ENCODE measurements around the gene KLHL29. TPM values are rescaled to one million over a fixed set of nuclear protein-coding genes. Genes with fewer than 3 reads are reported as not detected.

The KLHL29 gene
- total and polyA plus RNA-seq, 2 experiments from 2014 or later, result 1.5 to 6.5 TPM

- peaks cover 6% of the 10 kb centered on the region for H3K27me3 Mint-ChIP-seq (ENCODE audit: insufficient read depth, low read depth, poor library complexity)
- TF ChIP-seq, protein P1, sequence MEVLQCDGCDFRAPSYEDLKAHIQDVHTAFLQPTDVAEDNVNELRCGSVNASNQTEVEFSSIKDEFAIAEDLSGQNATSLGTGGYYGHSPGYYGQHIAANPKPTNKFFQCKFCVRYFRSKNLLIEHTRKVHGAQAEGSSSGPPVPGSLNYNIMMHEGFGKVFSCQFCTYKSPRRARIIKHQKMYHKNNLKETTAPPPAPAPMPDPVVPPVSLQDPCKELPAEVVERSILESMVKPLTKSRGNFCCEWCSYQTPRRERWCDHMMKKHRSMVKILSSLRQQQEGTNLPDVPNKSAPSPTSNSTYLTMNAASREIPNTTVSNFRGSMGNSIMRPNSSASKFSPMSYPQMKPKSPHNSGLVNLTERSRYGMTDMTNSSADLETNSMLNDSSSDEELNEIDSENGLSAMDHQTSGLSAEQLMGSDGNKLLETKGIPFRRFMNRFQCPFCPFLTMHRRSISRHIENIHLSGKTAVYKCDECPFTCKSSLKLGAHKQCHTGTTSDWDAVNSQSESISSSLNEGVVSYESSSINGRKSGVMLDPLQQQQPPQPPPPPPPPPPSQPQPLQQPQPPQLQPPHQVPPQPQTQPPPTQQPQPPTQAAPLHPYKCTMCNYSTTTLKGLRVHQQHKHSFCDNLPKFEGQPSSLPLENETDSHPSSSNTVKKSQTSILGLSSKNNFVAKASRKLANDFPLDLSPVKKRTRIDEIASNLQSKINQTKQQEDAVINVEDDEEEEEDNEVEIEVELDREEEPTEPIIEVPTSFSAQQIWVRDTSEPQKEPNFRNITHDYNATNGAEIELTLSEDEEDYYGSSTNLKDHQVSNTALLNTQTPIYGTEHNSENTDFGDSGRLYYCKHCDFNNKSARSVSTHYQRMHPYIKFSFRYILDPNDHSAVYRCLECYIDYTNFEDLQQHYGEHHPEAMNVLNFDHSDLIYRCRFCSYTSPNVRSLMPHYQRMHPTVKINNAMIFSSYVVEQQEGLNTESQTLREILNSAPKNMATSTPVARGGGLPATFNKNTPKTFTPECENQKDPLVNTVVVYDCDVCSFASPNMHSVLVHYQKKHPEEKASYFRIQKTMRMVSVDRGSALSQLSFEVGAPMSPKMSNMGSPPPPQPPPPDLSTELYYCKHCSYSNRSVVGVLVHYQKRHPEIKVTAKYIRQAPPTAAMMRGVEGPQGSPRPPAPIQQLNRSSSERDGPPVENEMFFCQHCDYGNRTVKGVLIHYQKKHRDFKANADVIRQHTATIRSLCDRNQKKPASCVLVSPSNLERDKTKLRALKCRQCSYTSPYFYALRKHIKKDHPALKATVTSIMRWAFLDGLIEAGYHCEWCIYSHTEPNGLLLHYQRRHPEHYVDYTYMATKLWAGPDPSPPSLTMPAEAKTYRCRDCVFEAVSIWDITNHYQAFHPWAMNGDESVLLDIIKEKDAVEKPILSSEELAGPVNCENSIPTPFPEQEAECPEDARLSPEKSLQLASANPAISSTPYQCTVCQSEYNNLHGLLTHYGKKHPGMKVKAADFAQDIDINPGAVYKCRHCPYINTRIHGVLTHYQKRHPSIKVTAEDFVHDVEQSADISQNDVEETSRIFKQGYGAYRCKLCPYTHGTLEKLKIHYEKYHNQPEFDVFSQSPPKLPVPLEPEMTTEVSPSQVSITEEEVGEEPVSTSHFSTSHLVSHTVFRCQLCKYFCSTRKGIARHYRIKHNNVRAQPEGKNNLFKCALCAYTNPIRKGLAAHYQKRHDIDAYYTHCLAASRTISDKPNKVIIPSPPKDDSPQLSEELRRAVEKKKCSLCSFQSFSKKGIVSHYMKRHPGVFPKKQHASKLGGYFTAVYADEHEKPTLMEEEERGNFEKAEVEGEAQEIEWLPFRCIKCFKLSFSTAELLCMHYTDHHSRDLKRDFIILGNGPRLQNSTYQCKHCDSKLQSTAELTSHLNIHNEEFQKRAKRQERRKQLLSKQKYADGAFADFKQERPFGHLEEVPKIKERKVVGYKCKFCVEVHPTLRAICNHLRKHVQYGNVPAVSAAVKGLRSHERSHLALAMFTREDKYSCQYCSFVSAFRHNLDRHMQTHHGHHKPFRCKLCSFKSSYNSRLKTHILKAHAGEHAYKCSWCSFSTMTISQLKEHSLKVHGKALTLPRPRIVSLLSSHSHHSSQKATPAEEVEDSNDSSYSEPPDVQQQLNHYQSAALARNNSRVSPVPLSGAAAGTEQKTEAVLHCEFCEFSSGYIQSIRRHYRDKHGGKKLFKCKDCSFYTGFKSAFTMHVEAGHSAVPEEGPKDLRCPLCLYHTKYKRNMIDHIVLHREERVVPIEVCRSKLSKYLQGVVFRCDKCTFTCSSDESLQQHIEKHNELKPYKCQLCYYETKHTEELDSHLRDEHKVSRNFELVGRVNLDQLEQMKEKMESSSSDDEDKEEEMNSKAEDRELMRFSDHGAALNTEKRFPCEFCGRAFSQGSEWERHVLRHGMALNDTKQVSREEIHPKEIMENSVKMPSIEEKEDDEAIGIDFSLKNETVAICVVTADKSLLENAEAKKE (CRISPR knock-in tag; IDR thresholded peaks at IDR 0.05), result no peak
- TF ChIP-seq JUNB (IDR thresholded peaks at IDR 0.05; ENCODE audit: unreplicated experiment) (no peak), CREB1 (CRISPR knock-in tag; IDR thresholded peaks at IDR 0.05; ENCODE audit: low read depth) (no peak), POLR2AphosphoS5 (IDR thresholded peaks at IDR 0.05; ENCODE audit: low read depth) (no peak), EZH2 (IDR thresholded peaks at IDR 0.05; ENCODE audit: low read depth, unreplicated experiment) (no peak), EZH2phosphoT487 (IDR thresholded peaks at IDR 0.05; ENCODE audit: unreplicated experiment) (no peak), NANOG (IDR thresholded peaks at IDR 0.05; ENCODE audit: borderline replicate concordance) (no peak), REST (IDR thresholded peaks at IDR 0.05; ENCODE audit: unreplicated experiment) (no peak)
- peaks cover 2% of the 10 kb centered on the region; the same call in 1 of the 3 replicates for H3K4me1 Mint-ChIP-seq
- Histone ChIP-seq H3K9me2 (ENCODE audit: insufficient read depth) (0 out of 2 replicates have a peak, but pooled peaks cover 5% of the 10 kb centered on the region), H3K79me2 (replicated peaks; ENCODE audit: insufficient read depth) (no peaks in the 10 kb centered on the region), H3K4me3 (no peak overlapping the region), H4K20me1 (replicated peaks; ENCODE audit: insufficient read depth) (no peaks in the 10 kb centered on the region), H3K36me3 (ENCODE audit: insufficient read depth) (no peaks in the 10 kb centered on the region), H3F3A (replicated peaks; ENCODE audit: low read depth) (no peaks in the 10 kb centered on the region), H3K4me1 (ENCODE audit: insufficient read depth) (no peaks in the 10 kb centered on the region), H2AFZ (no peak overlapping the region), H3K4me2 (no peak overlapping the region), H3K27me3 (ENCODE audit: insufficient read depth) (no peaks in the 10 kb centered on the region), H3K27ac (ENCODE audit: low read depth) (no peak overlapping the region)
- no peak overlapping the region for H3K4me3 Mint-ChIP-seq
- ATAC-seq, result no peak
- no peak overlapping the region for H3K27ac Mint-ChIP-seq
- no peak for DNase-seq (ENCODE audit: low spot score)
- no peaks in the 10 kb centered on the region for H3K9me3 Mint-ChIP-seq
- no peaks in the 10 kb centered on the region for H3K36me3 Mint-ChIP-seq (ENCODE audit: low read depth)
Measured at GRCh38 chr2:23513872-23514793, 129.2 kb downstream of the KLHL29 start.
